HL-60 (cell line): ENCODE measurements around the gene GRID1.

ENCODE experiments used
- GABPA ChIP-seq: IDR thresholded peaks from 2 replicates; pipeline ENCODE4 v1.6.1; 2012; ENCODE audit warnings: low read depth
- POLR2AphosphoS5 ChIP-seq: IDR thresholded peaks from 2 replicates; pipeline ENCODE4 v1.6.1; 2012; ENCODE audit warnings: low read depth
- SPI1 ChIP-seq: IDR thresholded peaks from 2 replicates; pipeline ENCODE4 v1.6.1; 2012; ENCODE audit warnings: low read depth, mild to moderate bottlenecking, borderline replicate concordance
- TF ChIP-seq, protein P1 (sequence below): IDR thresholded peaks from one replicate; pipeline ENCODE4 v1.5.1; 2011; ENCODE audit warnings: low read length, control low read depth, inconsistent platforms; ENCODE audit not compliant: insufficient read depth
- TF ChIP-seq, protein P2 (sequence below): IDR thresholded peaks from 2 replicates; pipeline ENCODE4 v1.6.1; 2012; ENCODE audit warnings: low read depth; ENCODE audit not compliant: insufficient replicate concordance

- TF ChIP-seq, protein P1, sequence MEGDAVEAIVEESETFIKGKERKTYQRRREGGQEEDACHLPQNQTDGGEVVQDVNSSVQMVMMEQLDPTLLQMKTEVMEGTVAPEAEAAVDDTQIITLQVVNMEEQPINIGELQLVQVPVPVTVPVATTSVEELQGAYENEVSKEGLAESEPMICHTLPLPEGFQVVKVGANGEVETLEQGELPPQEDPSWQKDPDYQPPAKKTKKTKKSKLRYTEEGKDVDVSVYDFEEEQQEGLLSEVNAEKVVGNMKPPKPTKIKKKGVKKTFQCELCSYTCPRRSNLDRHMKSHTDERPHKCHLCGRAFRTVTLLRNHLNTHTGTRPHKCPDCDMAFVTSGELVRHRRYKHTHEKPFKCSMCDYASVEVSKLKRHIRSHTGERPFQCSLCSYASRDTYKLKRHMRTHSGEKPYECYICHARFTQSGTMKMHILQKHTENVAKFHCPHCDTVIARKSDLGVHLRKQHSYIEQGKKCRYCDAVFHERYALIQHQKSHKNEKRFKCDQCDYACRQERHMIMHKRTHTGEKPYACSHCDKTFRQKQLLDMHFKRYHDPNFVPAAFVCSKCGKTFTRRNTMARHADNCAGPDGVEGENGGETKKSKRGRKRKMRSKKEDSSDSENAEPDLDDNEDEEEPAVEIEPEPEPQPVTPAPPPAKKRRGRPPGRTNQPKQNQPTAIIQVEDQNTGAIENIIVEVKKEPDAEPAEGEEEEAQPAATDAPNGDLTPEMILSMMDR = no peak
- TF ChIP-seq, protein P2, sequence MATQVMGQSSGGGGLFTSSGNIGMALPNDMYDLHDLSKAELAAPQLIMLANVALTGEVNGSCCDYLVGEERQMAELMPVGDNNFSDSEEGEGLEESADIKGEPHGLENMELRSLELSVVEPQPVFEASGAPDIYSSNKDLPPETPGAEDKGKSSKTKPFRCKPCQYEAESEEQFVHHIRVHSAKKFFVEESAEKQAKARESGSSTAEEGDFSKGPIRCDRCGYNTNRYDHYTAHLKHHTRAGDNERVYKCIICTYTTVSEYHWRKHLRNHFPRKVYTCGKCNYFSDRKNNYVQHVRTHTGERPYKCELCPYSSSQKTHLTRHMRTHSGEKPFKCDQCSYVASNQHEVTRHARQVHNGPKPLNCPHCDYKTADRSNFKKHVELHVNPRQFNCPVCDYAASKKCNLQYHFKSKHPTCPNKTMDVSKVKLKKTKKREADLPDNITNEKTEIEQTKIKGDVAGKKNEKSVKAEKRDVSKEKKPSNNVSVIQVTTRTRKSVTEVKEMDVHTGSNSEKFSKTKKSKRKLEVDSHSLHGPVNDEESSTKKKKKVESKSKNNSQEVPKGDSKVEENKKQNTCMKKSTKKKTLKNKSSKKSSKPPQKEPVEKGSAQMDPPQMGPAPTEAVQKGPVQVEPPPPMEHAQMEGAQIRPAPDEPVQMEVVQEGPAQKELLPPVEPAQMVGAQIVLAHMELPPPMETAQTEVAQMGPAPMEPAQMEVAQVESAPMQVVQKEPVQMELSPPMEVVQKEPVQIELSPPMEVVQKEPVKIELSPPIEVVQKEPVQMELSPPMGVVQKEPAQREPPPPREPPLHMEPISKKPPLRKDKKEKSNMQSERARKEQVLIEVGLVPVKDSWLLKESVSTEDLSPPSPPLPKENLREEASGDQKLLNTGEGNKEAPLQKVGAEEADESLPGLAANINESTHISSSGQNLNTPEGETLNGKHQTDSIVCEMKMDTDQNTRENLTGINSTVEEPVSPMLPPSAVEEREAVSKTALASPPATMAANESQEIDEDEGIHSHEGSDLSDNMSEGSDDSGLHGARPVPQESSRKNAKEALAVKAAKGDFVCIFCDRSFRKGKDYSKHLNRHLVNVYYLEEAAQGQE = no peak
- TF ChIP-seq POLR2AphosphoS5 (no peak), GABPA (no peak), SPI1 (no peak)
Measured at GRCh38 chr10:86259901-86260562, 106.6 kb downstream of the GRID1 start.
